Measurements from ENCODE around the gene TESMIN.

- TF ChIP-seq CTCF (optimal IDR thresholded peaks at IDR 0.05 in 1 of 3, IDR thresholded peaks at IDR 0.05 in 1 of 3, conservative IDR thresholded peaks at IDR 0.05 in 1 of 3; ENCODE audit: extremely low read depth in 1 of 3, insufficient read depth in 2 of 3, low read length in 3 of 3) (no peak), EZH2 (IDR thresholded peaks at IDR 0.05; ENCODE audit: low read length) (no peak)
These were observed 21.6 kb upstream of the TESMIN start for GRCh38 chr11:68772936-68773335.
